HG03064 (cell line): ENCODE data around the gene IFNL2.
"Not testable (repeated sequence)": the region's sequence is repeated elsewhere in the genome, so short reads cannot be mapped to it uniquely, and the experiment has no call there.

ENCODE experiments used
- ATAC-seq: cut with Tn5 transposase; IDR thresholded peaks from one replicate; pipeline ENCODE4 v1.9.1; 2021; ENCODE audit warnings: low read depth; ENCODE audit not compliant: unreplicated experiment

IFNL2 gene

DNA sequence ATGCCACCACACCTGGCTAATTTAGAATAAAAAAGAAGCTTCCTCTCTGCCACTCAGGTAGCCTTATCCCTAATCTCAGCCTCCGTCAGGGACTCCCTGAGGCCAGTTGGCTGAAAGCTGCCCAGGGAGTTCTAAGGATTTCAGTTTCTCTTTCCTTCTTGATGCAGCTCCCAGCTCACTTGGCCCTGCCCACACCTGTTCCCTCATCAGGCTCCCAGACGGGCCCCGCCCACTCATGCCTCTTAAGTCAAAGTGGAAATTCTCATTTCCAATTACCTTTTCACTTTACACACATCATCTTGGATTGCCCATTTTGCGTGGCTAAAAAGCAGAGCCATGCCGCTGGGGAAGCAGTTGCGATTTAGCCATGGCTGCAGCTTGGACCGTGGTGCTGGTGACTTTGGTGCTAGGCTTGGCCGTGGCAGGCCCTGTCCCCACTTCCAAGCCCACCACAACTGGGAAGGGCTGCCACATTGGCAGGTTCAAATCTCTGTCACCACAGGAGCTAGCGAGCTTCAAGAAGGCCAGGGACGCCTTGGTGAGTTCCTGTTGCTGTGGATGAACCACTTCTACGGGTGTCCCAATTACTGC lies 28.0 kb downstream of the IFNL2 start, which contains the start of gene IFNL1:
TSS of gene IFNL1 (plus strand) at position 353 of the 591 bp plus-strand sequence. CDS start at position 368, 15 bp downstream.
- no peak for ATAC-seq

DNA sequence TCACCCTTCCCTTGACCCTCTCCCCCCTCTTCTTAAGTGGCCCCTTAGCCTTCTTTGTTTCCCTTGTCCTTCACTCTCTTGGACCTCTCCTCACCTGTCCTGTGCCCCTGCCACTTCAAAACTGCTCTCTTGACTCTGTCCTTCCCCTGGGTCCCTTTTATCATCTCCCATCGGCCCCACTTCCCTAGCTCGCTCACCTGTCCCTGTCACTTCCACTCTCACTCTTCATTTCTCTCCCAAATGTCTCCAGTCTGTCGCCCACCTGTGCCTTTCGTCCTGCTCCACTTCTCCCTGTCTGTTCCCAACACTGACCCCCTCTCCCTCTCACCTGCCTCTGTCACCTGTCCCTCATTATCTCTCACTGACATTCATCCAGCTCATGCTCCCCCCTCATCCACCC lies 28.7 kb downstream of the IFNL2 start:
- ATAC-seq = no peak

DNA sequence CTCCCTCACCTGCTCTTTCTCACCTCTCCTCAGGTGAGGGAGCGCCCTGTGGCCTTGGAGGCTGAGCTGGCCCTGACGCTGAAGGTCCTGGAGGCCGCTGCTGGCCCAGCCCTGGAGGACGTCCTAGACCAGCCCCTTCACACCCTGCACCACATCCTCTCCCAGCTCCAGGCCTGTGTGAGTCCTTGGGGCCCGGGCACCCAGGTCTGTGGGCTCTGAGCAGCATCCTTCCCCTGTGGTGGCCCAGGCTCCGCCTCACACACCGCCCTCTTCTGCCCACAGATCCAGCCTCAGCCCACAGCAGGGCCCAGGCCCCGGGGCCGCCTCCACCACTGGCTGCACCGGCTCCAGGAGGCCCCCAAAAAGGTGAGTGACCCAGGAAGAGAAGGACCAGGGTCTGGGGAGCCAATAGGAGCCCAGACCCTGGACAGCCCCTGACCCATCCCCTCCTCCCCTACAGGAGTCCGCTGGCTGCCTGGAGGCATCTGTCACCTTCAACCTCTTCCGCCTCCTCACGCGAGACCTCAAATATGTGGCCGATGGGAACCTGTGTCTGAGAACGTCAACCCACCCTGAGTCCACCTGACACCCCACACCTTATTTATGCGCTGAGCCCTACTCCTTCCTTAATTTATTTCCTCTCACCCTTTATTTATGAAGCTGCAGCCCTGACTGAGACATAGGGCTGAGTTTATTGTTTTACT lies 29.9 kb downstream of the IFNL2 start:
- ATAC-seq = no peak

DNA sequence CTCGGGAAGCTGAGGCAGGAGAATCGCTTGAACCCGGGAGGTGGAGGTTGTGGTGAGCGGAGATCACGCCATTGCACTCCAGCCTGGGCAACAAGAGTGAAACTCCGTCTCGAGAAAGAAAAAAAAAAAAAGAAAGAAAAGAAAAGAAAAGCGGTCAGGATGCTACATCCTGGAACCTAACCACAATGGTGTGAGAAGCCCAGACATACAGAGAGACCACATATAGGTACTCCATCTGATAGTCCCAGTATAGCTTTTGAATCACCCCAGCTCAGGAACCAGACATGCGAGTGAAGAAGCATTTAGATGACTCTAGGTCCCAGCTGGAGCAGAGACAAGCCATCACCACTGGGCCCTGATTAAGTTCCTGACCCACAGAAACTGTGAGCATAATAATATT lies 31.2 kb downstream of the IFNL2 start:
- no peak for ATAC-seq

DNA sequence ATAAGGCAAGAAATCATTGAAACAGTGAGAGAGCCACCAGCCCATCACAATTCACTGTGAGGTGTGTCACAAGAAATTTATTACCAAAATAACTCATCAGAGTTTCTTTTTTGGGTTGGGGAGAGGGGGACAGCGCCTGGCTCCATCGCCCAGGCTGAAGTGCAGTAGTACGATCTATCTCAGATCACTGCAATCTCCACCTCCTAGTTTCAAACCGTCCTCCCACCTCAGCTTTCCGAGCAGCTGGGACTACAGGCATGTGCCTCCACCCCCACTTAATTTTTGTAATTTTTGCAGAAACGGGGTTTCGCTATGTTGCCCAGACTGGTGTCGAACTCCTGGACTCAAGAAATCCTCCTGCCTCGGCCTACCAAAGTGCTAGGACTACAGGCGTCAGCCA lies 31.6 kb downstream of the IFNL2 start:
- ATAC-seq = no peak

DNA sequence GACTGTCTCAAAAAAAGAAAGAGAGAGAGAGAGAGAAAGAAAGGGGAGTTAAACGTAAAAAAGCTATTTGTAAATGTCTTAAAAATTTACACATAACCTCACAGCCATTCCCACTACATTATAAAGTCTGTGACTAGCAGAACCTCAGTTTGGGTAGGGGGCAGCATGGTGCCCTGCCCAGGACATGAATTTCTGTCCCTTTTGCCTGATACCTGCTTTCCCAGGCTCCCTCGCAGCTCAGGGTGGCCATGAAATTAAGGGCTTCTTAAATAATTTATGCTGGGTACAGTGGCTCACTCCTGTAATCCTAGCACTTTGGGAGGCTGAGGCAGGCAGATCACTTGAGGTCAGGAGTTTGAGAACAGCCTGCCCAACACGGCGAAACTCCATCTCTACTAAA lies 32.8 kb downstream of the IFNL2 start:
- no peak for ATAC-seq

DNA sequence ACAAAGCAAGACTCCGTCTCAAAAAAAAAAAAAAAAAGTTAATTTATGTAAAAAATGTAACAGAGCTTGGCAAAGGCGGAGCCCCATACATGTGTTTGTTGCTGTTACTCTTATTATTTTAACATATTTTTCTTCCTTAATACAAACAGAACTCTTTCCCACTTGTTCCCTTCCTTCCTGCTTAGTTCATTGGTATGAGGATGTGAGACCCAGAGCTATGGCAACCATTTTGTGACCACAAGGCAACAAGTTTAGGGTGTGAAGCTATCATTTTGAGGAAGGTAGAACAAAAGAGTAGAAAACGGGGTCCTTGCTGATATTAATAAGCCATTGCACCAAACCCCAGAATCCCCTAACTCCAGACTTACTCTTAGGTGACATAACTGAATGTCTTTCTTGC lies 33.4 kb downstream of the IFNL2 start:
- ATAC-seq = no peak

DNA sequence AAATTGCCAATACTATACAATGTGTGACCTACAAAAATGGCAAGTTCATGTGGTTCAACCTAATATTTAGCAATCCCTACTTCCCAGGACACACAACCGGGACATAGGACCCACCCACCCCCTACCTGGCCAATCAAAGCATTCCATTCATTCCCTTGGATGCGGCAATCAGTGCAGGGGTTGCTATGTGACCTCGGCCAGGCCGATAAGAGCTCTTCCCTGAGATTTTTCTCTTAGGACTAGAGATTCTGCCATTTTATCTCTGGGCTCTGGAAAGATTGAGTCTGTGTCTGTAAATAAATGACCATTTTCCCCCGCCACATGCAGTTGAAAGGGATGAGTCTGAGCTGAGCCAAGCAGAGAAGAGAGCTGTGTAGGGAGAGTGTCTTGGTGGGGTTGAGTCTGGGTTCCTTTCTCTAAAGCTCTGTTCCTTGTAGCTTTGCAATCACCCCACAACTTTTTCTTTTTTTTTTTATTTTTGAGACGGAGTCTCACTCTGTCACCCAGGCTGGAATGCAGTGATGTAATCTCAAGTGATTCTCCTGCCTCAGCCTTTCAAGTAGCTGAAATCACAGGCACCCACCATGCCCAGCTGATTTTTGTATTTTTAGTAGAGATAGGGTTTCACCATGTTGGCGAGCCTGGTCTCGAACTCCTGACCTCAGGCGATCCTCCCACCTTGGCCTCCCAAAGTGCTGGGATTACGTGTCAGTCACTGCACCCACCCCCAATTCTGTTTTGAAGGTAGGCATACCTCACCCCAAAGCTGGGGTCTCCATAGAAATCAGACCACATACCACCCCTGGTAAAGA lies 35.4 kb downstream of the IFNL2 start:
- no peak for ATAC-seq

DNA sequence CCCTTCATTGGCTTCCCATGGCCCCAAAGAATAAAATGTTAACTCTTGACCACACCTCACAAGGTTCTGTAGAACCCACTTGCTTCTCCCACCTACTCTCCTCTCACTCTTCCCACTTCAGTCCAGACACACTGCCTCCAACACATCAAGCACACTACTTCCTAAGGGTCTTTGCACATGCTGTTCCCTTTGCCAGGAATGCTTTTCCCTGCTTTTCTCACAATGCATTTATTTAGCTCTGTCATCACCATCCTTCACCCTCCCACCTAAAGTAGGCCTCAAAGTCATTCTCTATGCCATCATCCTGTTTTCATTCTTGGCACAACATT lies 36.0 kb downstream of the IFNL2 start:
- ATAC-seq = no peak

DNA sequence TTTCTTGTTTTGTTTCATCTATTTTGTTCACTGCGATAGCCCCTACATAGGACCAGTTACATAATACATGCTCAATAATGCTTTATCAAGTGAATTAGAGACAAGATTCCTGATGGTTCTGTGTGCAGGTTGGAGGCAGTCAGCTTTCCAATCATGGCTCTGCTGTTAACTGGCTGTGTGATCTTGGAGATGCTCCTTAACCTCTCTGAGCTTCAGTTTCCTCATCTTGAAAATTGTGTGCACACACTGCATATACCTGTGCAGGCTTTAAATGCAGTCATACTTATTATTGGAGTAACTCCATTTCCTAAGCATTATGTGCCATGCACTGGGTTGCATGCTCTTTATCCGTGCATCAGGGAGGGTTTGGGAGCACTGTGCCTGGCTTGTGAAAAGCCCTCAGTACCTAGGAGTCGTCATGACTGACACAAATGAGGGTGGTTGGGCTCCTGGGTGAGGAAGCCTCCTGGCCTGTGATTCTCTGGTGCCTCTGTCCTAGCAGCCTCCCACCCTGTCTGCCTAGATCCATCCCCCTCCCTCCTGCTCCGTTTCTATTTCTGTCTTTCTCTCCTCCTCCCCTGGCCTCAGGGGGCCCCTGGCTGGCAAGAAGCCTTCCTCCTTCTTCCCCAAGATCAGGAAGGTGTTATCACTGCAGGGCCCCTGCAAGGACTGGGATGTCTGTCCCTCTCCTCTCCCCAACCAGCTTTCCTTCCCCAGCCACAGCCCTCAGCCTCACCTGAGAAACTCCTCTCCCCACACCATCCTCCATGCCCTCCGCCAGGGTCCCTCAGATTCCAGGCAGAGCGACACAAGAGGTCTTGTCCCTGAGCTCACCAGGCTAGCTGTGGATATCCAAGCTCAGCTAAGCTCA lies 36.7 kb downstream of the IFNL2 start:
- no peak for ATAC-seq

DNA sequence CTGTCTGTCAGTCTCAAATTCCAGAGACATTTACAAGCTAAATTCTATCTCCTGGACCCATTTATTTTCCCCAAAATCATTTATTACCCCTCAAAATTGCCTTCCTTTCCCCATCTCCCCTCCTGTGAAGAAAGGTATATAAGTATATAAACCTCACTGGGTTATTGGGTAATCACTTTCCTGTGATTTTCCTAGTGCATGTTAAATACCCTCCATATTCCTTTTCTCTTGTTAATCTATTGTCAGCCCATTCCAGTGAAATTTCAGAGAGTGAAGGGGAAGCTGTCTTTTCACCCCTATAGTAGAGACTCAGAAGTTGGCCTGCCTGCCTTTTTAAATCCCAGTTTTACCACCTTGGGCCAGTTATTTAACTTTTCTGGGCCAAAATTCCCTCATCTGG lies 37.9 kb downstream of the IFNL2 start:
- no peak for ATAC-seq

DNA sequence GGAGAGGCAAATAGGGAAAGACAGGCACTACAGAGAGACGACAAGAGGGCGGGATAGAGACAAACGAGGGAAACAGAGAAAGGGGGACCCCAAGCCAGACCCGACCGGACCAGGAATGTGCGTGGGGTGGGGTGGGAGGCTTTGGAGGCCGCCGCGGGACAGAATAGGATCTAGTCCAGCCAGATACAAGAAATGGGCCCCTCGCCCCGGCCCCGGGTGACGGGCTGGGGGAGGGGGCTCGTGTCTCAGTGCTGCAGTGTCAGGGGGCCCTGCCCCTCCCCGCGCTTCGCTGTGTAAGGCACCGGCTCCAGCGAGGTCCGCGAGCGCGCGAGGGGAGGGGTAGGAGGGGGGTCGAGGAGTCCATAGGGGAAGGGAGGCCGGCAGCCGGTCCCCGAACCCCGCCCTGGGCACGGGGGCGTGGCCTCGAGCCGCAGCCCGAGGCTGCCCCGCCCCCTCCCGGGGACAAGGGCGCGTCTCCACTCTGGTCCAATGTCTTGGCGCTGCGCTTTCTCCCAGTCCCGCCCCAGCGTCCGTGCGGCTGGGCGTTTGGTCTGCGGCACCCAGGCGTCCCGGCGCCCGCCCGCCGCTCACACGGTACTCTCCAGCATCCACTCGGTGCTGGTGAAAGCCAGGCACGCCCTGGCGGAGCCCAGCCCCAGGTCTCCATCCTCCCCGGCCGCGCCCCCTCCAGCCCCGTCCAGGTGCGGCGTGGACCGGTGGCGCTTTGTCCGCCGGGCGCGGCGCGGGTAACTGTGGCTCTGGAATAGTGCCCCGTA lies 39.0 kb downstream of the IFNL2 start:
- ATAC-seq = no peak

DNA sequence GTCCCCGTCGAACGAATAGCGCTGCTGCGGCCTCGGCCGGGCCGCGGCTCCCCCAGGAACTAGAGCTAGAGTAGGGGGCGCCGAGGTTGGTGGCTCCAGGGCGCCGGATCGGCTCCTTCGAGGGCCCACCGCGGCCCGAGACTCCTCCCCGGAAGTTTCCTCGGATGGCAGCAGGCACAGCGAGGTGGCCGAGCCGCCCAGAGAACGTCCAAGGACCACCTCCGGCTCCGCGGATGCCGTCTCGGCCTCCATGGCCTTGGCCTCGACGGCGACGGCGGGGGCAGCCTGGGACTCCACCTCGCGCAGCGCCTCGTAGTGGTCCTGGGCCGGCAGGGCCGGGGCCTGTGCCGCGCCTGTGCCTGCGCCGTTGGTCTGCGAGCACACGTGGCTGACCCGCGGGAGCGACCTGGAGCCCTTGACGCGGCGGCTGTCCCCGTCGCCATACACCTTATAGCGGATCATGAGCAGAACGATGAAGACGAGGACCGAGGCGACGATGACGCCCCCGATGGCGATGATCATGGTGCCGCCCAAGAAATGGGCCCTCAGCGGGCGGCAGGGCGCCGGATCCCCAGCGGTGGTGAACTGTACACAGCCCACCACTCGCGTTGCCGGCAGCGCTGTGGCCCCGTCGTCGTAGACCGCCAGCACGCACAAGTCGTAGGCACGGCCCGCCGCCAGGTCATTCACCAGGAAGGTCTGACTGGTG lies 39.8 kb downstream of the IFNL2 start:
- no peak for ATAC-seq

DNA sequence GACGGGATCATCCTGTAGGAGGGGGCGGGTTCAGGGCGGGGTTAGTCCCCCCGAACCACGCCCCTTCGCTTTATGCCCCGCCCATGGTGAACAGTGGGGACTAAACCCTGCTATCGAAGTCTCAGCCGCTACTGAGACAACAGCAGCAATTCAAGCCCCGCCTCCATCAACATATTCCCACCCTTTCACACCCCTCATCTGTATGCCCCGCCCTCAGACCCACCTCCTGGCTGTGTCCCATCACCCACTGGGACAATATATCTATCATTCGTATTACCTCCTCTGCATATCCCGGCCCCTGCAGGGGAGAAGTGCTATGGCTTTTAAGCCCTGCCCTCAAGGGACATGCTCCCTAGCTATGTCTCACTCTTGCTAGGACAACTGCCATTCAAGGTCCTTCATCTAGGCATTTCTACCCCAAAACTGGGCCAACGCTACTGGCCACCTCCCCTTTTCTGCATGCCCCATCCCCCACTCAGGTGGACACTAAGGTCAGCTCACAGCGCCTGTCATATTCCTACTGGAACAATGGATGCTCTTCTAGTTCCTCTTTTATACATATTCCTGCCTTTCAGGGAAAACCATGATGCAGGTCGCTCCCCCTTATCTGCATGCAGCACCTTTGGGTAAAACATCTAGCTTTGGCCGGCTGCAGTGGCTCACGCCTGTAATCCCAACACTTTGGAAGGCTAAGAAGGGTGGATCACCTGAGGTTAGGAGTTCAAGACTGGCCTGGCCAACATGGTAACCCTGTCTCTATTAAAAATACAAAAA lies 40.5 kb downstream of the IFNL2 start:
- ATAC-seq = no peak

DNA sequence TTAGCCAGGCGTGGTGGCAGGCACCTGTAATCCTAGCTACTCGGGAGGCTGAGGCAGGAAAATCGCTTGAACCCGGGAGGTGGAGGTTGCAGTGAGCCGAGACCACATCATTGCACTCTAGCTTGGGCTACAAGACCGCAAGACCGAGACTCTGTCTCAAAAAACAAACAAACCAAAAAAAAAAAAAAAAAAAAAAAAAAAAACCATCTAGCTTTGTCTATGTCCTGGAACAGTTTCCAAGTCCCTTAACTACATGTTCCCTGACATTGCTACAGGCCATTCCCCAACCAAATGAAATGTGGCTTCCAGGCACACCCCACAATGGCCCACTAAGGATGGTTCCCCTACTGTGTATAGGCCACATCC lies 41.1 kb downstream of the IFNL2 start:
- not testable (repeated sequence) for ATAC-seq

DNA sequence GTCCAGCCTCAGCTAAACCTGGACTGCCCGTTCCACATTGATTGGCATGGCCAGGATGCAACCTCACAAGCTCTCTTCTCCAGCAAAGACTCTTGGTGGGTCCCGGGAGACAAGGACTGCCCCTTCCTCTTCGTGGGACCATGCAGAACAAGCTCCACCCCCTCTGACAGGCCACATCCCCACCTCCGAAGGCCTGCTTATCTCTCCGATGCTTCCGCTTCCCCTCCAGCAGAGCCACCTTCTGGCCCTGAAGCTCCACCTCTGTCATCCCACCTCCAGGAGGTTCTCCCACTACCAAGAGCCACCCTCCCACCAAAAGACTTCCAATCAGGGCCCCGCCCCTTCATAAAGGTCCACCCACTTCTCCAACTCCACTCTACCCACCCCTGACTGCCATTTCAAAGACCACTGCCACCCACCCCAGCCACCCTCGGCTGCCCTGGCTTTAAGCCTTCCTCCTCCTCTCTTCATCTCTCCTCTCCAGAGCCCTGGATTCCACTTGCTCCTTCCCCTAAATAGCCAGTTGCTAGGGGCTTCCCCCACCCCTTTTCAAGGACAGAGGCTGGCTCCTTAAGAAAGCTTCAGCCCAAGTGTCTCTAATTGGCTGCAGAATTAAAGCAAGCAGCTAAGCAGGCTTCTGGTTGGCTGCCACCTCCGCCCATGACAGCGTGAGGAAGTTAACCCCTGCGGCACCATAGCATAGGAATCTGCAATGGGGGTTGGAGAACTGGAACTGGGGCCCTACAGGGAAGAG lies 42.5 kb downstream of the IFNL2 start:
- no peak for ATAC-seq

DNA sequence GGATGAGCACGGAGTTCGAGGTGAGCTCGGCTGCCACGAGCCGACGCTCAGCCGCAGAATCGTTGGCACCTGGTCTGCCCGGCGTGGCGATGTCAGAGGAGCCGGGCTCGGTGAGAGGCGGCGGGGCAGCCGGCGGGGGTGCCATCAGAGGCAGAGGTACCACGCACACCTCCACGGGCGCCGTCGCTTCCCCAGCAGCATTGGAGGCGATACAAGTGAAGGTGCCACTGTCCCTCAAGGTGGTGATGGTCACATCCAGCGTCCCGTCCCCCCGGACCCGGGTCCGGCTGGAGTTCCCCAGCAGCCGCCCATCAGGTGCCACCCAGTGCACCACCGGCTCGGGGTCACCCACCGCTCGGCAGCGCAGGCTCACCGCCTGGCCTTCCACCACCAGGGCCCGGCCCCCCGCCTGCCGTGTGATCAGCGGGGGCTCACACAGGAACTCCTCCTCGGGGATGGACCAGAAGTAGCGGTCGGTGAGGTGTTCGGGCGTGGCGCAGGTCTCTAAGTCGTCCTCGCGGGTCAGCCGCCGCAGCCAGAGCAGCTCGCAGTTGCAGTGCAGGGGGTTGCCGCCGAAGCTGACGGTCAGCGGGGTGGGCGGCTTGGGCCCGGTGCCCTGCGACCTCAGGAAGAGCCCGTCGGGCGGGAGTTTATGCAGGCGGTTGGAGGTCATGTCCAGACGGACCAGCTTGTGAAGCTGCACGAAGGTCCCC lies 46.0 kb downstream of the IFNL2 start:
- ATAC-seq = no peak

DNA sequence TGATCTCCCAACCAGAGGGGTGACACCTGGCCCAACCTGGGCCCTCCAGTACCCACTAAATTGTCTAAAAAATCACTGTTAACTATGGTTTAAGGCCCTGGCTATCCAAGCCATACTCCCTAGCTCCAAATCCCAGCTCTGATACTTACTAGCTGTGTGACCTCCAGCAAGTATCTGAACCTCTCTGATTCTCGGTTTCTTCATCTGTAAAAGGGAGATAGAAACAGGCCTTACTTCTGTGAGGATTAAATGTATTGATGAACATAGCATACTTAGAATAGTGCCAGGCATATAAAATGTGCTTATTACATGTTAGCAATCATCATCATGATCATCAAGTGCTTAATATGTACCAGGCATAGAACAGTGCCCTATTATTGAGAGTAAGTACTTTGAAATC lies 47.7 kb downstream of the IFNL2 start:
- ATAC-seq = no peak
